Activated CD4-positive, alpha-beta T cell treated with anti-CD3 and anti-CD28 coated beads for 36 hours (primary cell): Measurements from ENCODE around the gene IQCH. TPM values are rescaled to one million over a fixed set of nuclear protein-coding genes. Genes with fewer than 3 reads are reported as not detected.

Experiments used
- ATAC-seq: fragments of 200-7000 bp; cut with Tn5 transposase; one replicate; pipeline ENCODE4 v1.10.0; 2021; ENCODE audit warnings: mild to moderate bottlenecking, moderate library complexity
- CTCF ChIA-PET: fragments of 350-600 bp; sonication (Branson Sonifier 250); formaldehyde crosslinking; loops from one replicate; lab custom pipeline; 2021; ENCODE audit warnings: antibody characterized with exemption; lab: Charles Lee
- POLR2A ChIA-PET: fragments of 350-600 bp; sonication (Branson Sonifier 250); formaldehyde crosslinking; loops from one replicate; lab custom pipeline; 2021; ENCODE audit warnings: antibody characterized with exemption, inconsistent platforms; lab: Charles Lee
- DNase-seq: peaks from one replicate; pipeline ENCODE4 v3.0.0-alpha.2; 2020
- H3K27ac Mint-ChIP-seq: one replicate; pipeline ENCODE4 v1.8.0; 2021; ENCODE audit warnings: mixed read lengths
- H3K27me3 Mint-ChIP-seq: one replicate; pipeline ENCODE4 v1.8.0; 2021; ENCODE audit warnings: mixed read lengths
- H3K36me3 Mint-ChIP-seq: one replicate; pipeline ENCODE4 v1.8.0; 2021; ENCODE audit warnings: low read depth, mixed read lengths
- H3K4me1 Mint-ChIP-seq: one replicate; pipeline ENCODE4 v1.8.0; 2021; ENCODE audit warnings: mixed read lengths
- H3K4me3 Mint-ChIP-seq: one replicate; pipeline ENCODE4 v1.8.0; 2021; ENCODE audit warnings: mild to moderate bottlenecking, moderate library complexity, mixed read lengths
- H3K9me3 Mint-ChIP-seq: one replicate; pipeline ENCODE4 v1.8.0; 2021; ENCODE audit warnings: low read depth, mixed read lengths
- intact Hi-C, 2 experiments: fragments of 100-400 bp; cut with DNase I in 1 of 2; cut with micrococcal nuclease in 1 of 2; formaldehyde crosslinking; loops; one replicate each; pipeline versions ENCODE4 v1.14.2 to v1.15.1; 2022 to 2024; cut with DNase I, micrococcal nuclease
- total RNA-seq, 2 experiments: library from RNA; stranded (reverse); gene quantifications; one replicate each; pipeline ENCODE4 v1.2.3, GENCODE V29; 2021

IQCH gene
- total RNA-seq, 2 experiments from 2014 or later = 1.8 to 2.1 TPM

DNA sequence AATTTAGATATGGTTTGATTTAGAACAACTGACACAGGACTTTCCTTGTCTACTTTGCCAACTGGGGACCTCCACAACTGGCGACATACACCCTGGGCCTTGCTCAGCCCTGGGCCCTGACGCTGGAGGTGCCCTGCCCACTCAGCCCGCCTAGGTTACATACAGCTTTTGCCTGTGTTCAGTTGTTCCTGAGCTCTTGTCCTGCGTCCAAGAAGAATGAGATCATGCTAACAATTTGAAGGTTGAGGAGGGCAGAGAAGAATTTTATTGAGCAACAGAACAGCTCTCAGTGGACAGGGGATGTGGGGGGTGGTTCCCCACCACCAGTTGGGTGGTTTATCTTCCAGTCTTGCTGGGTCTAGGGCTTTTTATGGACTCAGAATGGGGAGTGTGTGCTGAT, 67.9 kb downstream of the IQCH start:
- no peaks in the 10 kb centered on the region for H3K9me3 Mint-ChIP-seq
- H3K36me3 Mint-ChIP-seq = peaks cover 2% of the 10 kb centered on the region
- no peak overlapping the region for H3K27ac Mint-ChIP-seq
- ChIA-PET POLR2A (no interaction called here), CTCF (no interaction called here)
- intact Hi-C loops = no loop called here
- H3K4me1 Mint-ChIP-seq = no peaks in the 10 kb centered on the region
- peaks cover 8% of the 10 kb centered on the region for H3K27me3 Mint-ChIP-seq
- DNase-seq = no peak
- ATAC-seq = no peak
- no peak overlapping the region for H3K4me3 Mint-ChIP-seq

DNA sequence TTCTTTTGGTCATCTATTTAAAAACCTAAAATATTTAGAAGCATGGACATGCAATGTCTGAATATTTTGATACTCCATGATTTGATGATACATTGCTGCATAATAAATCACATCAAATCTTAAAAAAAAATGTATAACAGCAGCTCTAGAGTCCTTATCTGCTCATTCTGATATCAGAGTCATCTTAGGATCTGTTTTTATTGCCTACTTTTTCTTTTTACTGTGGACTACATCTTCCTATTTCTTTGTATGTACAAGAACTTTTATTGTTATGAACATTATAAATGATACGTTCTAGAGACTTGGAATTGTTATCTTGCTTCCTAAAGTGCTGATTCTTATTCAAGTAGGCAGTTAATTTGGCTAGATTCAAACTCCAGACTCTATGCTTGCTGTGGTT, 72.7 kb downstream of the IQCH start:
- H3K27ac Mint-ChIP-seq = no peak overlapping the region
- CTCF ChIA-PET = interaction anchor here (0.6 to 1.2 kb wide), 2 partner anchors 42 to 130 kb away, joined by 3 to 4 read pairs; no protein-coding TSS in a partner anchor

DNA sequence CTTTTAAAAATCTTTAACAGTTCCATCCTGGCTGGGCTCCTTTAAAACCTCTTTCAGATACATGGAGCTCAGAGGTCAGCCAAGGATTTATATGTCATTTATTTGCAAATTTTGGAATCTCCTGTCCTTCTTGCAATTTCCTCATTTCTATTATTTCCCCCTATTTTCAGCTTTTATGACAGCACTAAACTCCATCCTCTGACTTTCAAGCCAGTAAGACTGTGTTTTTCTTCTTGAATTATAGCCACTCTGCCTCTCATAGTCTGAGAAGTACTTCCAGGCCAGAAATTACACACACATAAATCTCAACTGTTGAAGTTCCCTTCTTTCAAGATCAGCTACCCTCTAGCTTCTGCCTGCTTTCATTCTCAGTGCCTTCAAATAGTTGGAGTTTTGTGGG, 73.2 kb downstream of the IQCH start:
- CTCF ChIA-PET = interaction anchor here (0.6 to 1.2 kb wide), 2 partner anchors 42 to 129 kb away, joined by 3 to 4 read pairs; no protein-coding TSS in a partner anchor
- intact Hi-C loops = no loop called here
- H3K9me3 Mint-ChIP-seq = peaks cover 4% of the 10 kb centered on the region
- POLR2A ChIA-PET = no interaction called here
- H3K36me3 Mint-ChIP-seq = peaks cover 2% of the 10 kb centered on the region
- no peak for ATAC-seq
- DNase-seq = no peak
- H3K4me3 Mint-ChIP-seq = no peak overlapping the region
- no peaks in the 10 kb centered on the region for H3K4me1 Mint-ChIP-seq
- no peak overlapping the region for H3K27ac Mint-ChIP-seq
- no peaks in the 10 kb centered on the region for H3K27me3 Mint-ChIP-seq

More for the DNA sequence above, 72.7 kb downstream of the IQCH start:
- H3K4me3 Mint-ChIP-seq = no peak overlapping the region
- POLR2A ChIA-PET = no interaction called here
- H3K27me3 Mint-ChIP-seq = no peaks in the 10 kb centered on the region
- intact Hi-C loops = no loop called here
- ATAC-seq (no peak), DNase-seq (no peak)
- no peaks in the 10 kb centered on the region for H3K4me1 Mint-ChIP-seq
- peaks cover 2% of the 10 kb centered on the region for H3K36me3 Mint-ChIP-seq
- H3K9me3 Mint-ChIP-seq = peaks cover 4% of the 10 kb centered on the region

- H3K27ac Mint-ChIP-seq = no peak overlapping the region
- no peak for DNase-seq
- CTCF ChIA-PET = interaction anchor here (0.7 kb wide), 1 partner anchor 419 kb away, joined by 3 read pairs; no protein-coding TSS in a partner anchor
Measured at GRCh38 chr15:67329984-67330733, 75.6 kb downstream of the IQCH start.

GRCh38 chr15:67331676-67332075, 77.1 kb downstream of the IQCH start:
- no peaks in the 10 kb centered on the region for H3K27me3 Mint-ChIP-seq
- H3K36me3 Mint-ChIP-seq = no peaks in the 10 kb centered on the region
- ATAC-seq (no peak), DNase-seq (no peak)
- no peaks in the 10 kb centered on the region for H3K4me1 Mint-ChIP-seq
- ChIA-PET POLR2A (no interaction called here), CTCF (interaction anchor here (1.3 kb wide), 1 partner anchor 11 kb away, joined by 3 read pairs; no protein-coding TSS in a partner anchor)
- intact Hi-C loops = no loop called here
- H3K27ac Mint-ChIP-seq = no peak overlapping the region
- no peak overlapping the region for H3K4me3 Mint-ChIP-seq
- H3K9me3 Mint-ChIP-seq = peaks cover 4% of the 10 kb centered on the region

More at GRCh38 chr15:67329984-67330733, 75.6 kb downstream of the IQCH start:
- H3K27me3 Mint-ChIP-seq = no peaks in the 10 kb centered on the region
- no peaks in the 10 kb centered on the region for H3K4me1 Mint-ChIP-seq
- no peak overlapping the region for H3K4me3 Mint-ChIP-seq
- ATAC-seq = no peak
- POLR2A ChIA-PET = no interaction called here
- peaks cover 4% of the 10 kb centered on the region for H3K9me3 Mint-ChIP-seq
- peaks cover 2% of the 10 kb centered on the region for H3K36me3 Mint-ChIP-seq
- intact Hi-C loops = no loop called here

- POLR2A ChIA-PET = no interaction called here
Measured at GRCh38 chr15:67335026-67335425, 80.4 kb downstream of the IQCH start.

GRCh38 chr15:67335534-67336222, 81.1 kb downstream of the IQCH start:
- Mint-ChIP-seq H3K27ac (no peak overlapping the region), H3K27me3 (no peaks in the 10 kb centered on the region), H3K4me1 (no peaks in the 10 kb centered on the region), H3K36me3 (no peaks in the 10 kb centered on the region), H3K4me3 (no peak overlapping the region), H3K9me3 (no peaks in the 10 kb centered on the region)
- ChIA-PET CTCF (no interaction called here), POLR2A (interaction anchor here (0.6 kb wide), 1 partner anchor 767 kb away, joined by 4 read pairs; no protein-coding TSS in a partner anchor)
- DNase-seq (peak; percentile 5), ATAC-seq (no peak)
- intact Hi-C loops = no loop called here

More at GRCh38 chr15:67335026-67335425, 80.4 kb downstream of the IQCH start:
- Mint-ChIP-seq H3K4me3 (no peak overlapping the region), H3K4me1 (no peaks in the 10 kb centered on the region), H3K9me3 (no peaks in the 10 kb centered on the region), H3K27ac (no peak overlapping the region), H3K36me3 (no peaks in the 10 kb centered on the region), H3K27me3 (no peaks in the 10 kb centered on the region)
- DNase-seq (no peak), ATAC-seq (no peak)
- intact Hi-C loops = no loop called here
- CTCF ChIA-PET = interaction anchor here (1.4 kb wide), 1 partner anchor 8 kb away, joined by 5 read pairs; no protein-coding TSS in a partner anchor

GRCh38 chr15:67340630-67341029, 86.0 kb downstream of the IQCH start:
- H3K4me3 Mint-ChIP-seq = no peak overlapping the region
- H3K36me3 Mint-ChIP-seq = peaks cover 7% of the 10 kb centered on the region
- DNase-seq (no peak), ATAC-seq (no peak)
- POLR2A ChIA-PET = no interaction called here
- no peaks in the 10 kb centered on the region for H3K4me1 Mint-ChIP-seq
- H3K27me3 Mint-ChIP-seq = no peaks in the 10 kb centered on the region
- intact Hi-C loops = no loop called here
- H3K9me3 Mint-ChIP-seq = peaks cover 5% of the 10 kb centered on the region
- CTCF ChIA-PET = no interaction called here
- no peak overlapping the region for H3K27ac Mint-ChIP-seq

DNA sequence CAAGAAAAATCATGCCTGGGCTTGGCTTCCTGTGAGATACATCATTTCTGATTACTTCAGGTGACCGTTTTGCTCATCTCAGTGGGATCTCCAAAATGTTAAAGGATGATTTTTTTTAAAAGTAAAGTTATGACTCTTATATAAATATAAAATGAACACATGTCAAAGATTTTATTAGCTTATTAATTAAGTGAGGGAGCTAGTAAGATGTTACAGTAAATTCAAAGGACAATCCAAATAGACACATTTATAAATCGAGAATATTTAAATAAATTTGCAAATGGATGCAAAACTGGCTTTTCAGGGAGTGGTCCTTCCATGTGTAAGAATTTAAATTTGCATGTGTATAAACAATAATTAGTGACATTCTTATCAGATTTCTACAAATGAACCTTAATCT, 87.0 kb downstream of the IQCH start:
- H3K27ac Mint-ChIP-seq = no peak overlapping the region
- ChIA-PET CTCF (no interaction called here), POLR2A (no interaction called here)
- ATAC-seq (no peak), DNase-seq (no peak)
- H3K4me1 Mint-ChIP-seq = no peaks in the 10 kb centered on the region
- peaks cover 5% of the 10 kb centered on the region for H3K9me3 Mint-ChIP-seq
- no peaks in the 10 kb centered on the region for H3K27me3 Mint-ChIP-seq
- intact Hi-C loops = no loop called here
- peaks cover 7% of the 10 kb centered on the region for H3K36me3 Mint-ChIP-seq
- no peak overlapping the region for H3K4me3 Mint-ChIP-seq

DNA sequence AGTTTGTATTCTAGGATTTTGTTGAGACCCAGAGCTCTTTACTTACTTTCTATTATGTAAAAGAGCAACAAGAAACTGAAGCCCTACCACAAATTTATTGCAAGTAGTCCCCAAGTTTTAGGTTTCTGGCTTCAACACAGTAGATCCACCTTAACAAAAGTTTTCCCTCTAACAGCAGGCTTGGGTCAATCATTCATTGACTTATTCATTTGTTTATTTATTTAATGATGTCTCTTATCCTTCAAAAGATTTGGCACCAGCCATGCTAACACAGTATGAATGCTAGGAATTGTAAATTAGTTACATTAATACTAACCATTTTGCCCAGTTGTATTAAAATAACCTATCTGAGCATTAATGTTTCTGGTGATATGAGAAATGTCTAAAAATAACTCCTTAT, 88.6 kb downstream of the IQCH start:
- no peak for ATAC-seq
- peaks cover 16% of the 10 kb centered on the region for H3K9me3 Mint-ChIP-seq
- H3K4me1 Mint-ChIP-seq = no peaks in the 10 kb centered on the region
- no peak for DNase-seq
- intact Hi-C loops = no loop called here
- peaks cover 9% of the 10 kb centered on the region for H3K36me3 Mint-ChIP-seq
- no peaks in the 10 kb centered on the region for H3K27me3 Mint-ChIP-seq
- H3K27ac Mint-ChIP-seq = no peak overlapping the region
- ChIA-PET CTCF (interaction anchor here (0.8 kb wide), 1 partner anchor 9 kb away, joined by 5 read pairs; no protein-coding TSS in a partner anchor), POLR2A (no interaction called here)
- H3K4me3 Mint-ChIP-seq = no peak overlapping the region

DNA sequence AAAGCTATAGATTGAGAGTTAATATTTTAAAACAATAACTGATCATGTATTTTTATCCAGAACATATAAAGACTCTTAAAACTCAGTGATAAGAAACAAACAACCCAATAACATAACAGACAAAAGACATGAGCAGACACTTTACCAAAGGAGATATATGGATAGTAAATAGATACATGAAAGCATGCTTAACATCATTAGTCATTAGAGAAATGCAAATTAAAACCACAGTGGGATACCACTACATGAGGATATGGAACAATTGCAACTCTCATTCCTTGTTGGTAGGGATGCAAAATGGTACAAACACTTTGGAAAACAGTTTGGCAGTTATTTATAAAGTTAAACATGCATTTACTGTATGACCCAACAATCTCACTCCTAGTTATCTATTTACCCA, 95.0 kb downstream of the IQCH start:
- no peak for ATAC-seq
- Mint-ChIP-seq H3K36me3 (peaks cover 6% of the 10 kb centered on the region), H3K4me1 (no peaks in the 10 kb centered on the region), H3K4me3 (no peak overlapping the region), H3K27ac (no peak overlapping the region), H3K27me3 (peaks cover 2% of the 10 kb centered on the region), H3K9me3 (peaks cover 21% of the 10 kb centered on the region)
- CTCF ChIA-PET = interaction anchor here (0.7 kb wide), 1 partner anchor 35 kb away, joined by 3 read pairs; no protein-coding TSS in a partner anchor
- POLR2A ChIA-PET = no interaction called here
- intact Hi-C loops = no loop called here
- DNase-seq = no peak
